HG03280 (cell line): ENCODE results near the gene PREX1.

ENCODE experiments used
- ATAC-seq: cut with Tn5 transposase; IDR thresholded peaks from one replicate; pipeline ENCODE4 v1.9.1; 2021; ENCODE audit warnings: mild to moderate bottlenecking, moderate library complexity; ENCODE audit not compliant: unreplicated experiment

PREX1 gene

DNA sequence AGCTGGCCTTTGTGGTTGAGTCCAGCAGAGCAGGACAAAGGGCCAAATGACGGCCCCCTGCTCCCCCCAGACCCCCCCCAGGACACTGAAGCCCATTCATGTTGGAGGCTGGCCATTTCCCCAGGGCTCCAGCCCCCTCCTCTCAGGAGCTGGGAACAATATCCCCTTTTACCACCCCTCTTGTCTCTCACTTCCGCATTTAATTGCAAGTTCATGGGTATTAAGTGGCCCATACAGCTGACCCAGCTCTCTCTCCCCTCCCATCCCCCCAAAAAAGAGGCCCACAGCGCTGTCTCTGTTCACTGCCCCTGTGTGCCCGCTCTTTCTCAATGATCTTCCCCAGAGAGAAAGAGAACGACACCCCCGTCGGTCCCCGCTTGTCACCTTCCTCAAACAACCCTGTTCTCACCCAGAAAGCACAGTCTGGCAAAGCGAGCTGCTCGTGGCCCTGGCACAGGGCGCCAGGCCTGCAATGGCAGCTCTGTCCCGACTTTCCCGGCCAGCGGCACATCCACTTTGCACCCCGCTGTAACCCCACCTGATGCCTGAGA, 30.4 kb downstream of the PREX1 start:
- ATAC-seq, result no peak

- ATAC-seq, result no peak
Observed at GRCh38 chr20:48795732-48796131, 32.1 kb downstream of the PREX1 start.

DNA sequence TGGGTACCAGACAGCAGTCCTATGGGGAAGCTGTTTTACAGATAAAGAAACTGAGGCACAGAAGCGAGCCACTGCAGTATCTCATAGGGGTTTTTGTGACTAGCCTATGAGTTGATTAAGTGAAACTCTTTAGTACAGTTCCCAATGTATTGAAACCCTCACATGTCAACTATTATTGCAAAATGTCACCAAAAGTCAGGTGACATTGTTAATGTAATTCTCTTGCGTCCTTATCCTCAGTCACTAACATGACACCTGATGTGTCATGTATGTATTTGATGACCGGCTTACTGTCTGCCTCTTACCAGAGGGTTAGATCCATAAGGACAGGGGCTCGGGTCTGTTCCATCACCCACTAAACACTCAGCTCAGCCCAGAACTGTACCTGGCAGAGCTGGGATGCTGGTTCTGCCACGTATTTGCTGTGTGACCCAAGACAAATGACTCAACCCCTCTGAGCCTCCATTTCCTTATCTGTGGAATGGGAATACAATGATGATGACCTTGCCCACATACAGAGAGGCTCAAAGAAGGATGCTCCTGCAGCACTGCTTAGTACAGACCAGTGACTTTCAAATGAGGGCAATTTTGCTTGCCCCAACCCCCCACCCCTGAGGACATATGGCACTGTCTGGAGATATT, 32.9 kb downstream of the PREX1 start:
- ATAC-seq, result no peak

GRCh38 chr20:48794360-48794759, 33.4 kb downstream of the PREX1 start:
- ATAC-seq, result no peak

- no peak for ATAC-seq
Observed at GRCh38 chr20:48793776-48794175, 34.0 kb downstream of the PREX1 start.

GRCh38 chr20:48791666-48792071, 36.1 kb downstream of the PREX1 start:
- no peak for ATAC-seq

- ATAC-seq, result no peak
Observed at GRCh38 chr20:48791014-48791413, 36.8 kb downstream of the PREX1 start.

- ATAC-seq, result no peak
Observed at GRCh38 chr20:48790473-48791003, 37.3 kb downstream of the PREX1 start.

DNA sequence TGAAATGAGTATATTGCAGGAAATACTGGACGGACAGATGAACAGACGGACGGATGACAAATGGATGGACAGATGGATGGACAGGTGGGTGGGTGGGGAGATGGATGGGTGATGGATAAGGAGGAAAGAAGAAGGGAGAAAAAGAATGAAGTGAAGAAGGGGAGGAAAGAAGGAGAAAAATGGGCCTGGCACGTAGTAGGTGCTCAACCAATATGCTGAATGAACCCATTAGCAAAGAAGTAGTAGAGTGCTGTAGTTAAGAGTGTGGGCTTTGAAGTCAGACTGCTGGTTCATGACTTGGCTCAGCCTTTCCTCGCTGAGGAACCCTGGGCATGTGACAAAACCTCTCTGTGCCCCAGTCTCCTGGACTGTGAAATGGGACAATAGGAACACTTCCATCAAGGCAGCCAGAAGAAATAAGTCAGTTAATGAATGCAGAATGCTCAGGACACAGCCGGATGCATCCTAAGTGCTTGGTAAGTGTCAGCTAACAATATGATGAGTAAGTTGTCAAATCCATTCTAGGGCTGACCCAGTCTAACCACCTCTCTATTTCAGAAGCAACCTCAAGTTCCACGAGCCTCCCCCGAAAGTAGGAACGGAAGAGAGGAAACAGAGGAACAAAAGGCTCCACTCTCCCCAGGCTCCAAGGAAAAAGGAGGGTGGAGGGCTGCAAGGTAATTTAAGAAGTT, 37.9 kb downstream of the PREX1 start:
- no peak for ATAC-seq

DNA sequence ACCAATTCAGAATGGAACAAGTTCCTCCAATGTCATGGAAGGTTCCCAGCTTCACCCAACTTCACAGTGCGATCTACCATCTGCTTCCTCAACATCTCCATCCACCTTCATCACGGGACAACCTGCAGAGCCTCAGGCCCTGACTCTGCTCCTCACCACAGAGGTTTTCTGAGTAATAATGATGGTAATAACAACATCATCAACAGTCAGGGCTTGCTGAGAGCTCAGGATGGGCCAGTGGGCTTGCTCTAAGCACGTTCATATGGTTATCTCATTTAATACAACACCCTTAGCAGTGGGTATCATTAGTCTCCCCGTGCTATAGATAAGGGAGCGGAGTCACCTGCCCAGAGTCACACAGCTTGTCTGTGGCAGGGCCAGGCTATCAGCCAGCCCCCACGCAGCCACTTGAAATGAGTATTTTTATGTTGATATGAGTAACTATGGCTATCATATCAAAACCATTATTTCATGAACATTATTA, 38.6 kb downstream of the PREX1 start:
- peak; percentile 31 for ATAC-seq

GRCh38 chr20:48788486-48789072, 39.2 kb downstream of the PREX1 start:
- ATAC-seq, result peak; percentile 49

DNA sequence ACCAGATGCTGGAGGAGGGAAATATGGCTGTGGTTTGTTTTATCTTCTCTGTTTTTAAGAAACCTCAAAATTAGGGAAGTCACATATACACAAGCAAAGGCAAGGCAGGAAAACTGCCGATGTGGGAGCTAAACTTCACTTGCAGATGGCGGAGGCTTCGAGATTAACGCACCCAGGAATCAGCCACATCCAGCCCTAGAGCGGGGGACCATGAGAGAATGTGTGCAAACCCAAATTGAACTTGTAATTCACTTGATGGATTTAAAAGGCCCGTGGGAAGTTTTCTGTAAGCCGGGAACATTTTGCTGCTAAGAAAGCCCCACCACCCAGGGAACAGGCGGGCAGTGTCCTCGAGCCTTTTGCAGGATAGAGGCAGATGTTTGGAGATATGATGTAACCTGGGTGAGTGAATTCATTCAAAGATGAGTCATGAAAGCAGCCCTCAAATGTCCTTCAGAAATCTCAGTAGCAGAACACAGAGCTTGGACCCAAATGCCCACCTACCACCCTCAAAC, 39.9 kb downstream of the PREX1 start:
- peak; percentile 11 for ATAC-seq

DNA sequence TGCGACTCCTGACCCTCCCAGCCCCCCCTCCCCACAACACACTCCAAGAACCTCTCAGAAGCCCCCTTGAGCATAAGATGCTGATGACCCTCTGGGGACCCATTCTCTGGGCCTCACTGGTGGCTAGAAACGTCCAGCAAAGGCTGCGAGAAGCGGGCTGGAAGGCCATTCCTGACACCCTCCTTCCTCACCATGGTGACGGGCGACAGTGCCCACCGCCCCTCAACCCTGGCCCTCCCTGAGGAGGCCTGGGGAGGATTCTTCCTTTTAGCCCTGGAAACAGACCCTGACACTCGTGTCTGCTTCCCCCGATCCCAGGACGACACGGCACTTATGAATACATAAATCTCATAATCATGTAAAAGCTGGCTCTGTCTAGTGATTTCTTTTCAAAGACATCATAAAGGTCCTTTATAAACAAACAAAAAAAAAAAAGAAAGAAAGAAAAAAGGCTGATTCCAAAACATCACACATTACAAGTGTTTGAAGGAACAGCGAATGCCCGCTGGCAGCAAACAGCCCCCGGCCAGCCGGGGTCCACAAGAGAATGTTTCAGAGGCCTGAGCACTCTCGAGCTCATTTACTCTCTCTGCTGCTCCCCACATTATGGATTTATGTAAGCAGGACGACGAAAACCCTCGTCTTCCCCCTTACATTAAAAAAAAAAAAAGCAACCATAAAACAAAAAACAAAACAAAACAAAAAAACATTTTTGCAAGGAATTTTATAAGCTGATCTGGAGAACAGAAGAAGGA, 40.7 kb downstream of the PREX1 start:
- no peak for ATAC-seq

DNA sequence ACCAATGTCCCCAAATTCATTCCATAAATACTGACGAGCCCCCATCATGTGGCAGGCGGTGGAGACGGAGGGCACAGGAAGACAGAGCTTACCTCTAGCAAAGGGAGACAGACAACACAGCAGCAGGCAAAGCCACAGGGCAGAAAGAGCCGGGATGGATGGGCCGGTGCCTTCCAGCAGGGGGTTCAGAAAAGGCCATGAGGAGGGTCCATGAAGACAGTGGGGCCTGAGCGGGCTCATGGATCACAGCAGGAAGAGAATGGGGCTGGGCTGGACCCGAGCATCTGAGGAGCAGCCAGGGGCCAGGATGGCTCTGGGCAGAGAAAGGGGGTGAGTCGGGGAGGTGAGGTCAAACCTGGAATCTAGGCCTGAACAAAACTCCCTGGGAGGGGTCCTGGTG, 42.0 kb downstream of the PREX1 start:
- ATAC-seq, result no peak

DNA sequence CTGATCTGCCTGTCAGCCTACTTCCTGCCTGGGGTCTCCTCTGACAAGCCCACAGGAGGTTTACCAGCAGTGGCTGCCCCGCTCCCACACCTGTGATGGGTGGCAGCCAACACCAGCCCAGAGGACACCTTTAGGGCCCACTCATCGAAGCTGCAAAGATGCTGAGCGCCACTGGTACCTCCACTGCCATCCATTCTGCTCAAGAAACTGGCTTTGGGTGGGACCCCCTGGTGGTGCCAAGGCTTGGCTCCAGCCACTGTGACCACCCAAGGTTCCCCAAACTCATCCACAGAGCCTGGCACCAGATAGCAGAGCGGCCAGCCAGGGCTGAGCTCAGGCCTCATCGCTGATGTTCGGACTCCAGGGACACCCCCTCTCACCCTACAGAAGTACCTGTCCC, 42.5 kb downstream of the PREX1 start:
- no peak for ATAC-seq

GRCh38 chr20:48784273-48784641, 43.5 kb downstream of the PREX1 start:
- ATAC-seq, result no peak

- no peak for ATAC-seq
Observed at GRCh38 chr20:48783533-48784272, 44.1 kb downstream of the PREX1 start.

DNA sequence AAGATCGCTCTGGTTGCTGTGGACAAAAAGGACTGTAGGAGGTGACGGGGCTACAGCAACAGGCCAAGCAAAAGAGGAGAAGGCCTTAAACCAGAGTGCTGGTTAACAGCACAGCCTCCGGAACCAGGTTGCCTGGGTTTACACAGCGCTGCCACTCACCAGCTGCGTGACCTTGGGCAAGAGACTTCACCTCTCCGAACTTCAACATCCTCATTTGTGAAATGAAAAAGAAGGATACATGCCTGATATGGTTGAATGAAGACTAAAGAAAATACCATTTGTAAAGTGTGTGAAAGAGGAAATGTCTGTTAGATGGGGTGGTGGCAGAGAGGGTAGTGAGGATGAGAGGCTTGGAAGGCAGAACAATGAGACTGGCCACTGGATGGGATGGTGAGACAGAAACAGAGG, 44.9 kb downstream of the PREX1 start:
- ATAC-seq, result no peak

GRCh38 chr20:48782053-48782452, 45.7 kb downstream of the PREX1 start:
- ATAC-seq, result no peak

- ATAC-seq, result no peak
Observed at GRCh38 chr20:48781634-48782033, 46.2 kb downstream of the PREX1 start.
